Hematopoietic multipotent progenitor cell treated with erythropoietin and hydrocortisone succinate and interleukin-3 and kit ligand, for 17 days (in vitro differentiated cells): ENCODE measurements around the gene SLC16A7.

Source experiments
- DNase-seq: peaks from one replicate; pipeline ENCODE4 v3.0.0-alpha.2; 2015; ENCODE audit warnings: low spot score

Gene SLC16A7

GRCh38 chr12:59624732-59625460, 29.1 kb downstream of the SLC16A7 start:
- DNase-seq, result no peak

DNA sequence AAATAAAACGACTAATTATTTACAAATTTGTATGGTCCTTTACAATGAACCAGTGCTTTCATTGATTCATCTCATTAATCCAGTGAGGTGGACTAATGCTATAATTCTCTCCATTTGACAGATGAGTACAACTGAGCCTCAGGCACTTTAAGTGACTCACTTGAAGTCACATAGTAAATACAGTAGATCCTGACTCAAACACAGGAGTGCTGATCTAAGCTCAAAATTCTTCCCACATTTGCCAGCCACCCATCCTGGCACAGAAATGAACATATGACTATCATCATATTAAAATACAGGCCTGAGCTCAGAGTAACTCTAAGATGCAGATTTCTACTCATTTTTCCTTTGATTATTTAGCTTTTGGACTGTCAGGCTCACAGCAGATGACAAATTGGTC, 30.6 kb downstream of the SLC16A7 start:
- no peak for DNase-seq

- no peak for DNase-seq
Measured at GRCh38 chr12:59627582-59627981, 31.8 kb downstream of the SLC16A7 start.

GRCh38 chr12:59629890-59630289, 34.1 kb downstream of the SLC16A7 start:
- DNase-seq, result no peak

- no peak for DNase-seq
Measured at GRCh38 chr12:59632408-59632807, 36.6 kb downstream of the SLC16A7 start.

- DNase-seq, result no peak
Measured at GRCh38 chr12:59634254-59634653, 38.4 kb downstream of the SLC16A7 start.

- DNase-seq, result no peak
Measured at GRCh38 chr12:59636945-59637691, 41.3 kb downstream of the SLC16A7 start.

DNA sequence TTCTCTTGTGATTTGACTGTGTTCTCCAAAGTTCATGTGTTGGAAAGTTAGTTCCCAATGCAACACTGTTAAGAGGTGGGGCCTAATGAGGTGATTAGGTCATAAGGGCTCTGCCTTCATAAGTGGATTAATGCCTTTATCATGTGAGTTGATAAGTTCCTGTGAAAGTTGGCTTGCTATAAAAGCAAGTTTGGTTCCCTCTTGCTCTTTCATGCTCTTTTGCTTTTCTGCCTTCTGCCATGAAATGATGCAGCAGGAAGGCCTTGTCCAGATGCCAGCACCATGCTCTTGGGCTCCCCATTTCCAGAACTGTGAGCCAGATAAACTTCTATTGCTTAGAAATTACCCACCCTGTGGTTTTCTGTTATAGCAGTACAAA, 41.9 kb downstream of the SLC16A7 start:
- no peak for DNase-seq

DNA sequence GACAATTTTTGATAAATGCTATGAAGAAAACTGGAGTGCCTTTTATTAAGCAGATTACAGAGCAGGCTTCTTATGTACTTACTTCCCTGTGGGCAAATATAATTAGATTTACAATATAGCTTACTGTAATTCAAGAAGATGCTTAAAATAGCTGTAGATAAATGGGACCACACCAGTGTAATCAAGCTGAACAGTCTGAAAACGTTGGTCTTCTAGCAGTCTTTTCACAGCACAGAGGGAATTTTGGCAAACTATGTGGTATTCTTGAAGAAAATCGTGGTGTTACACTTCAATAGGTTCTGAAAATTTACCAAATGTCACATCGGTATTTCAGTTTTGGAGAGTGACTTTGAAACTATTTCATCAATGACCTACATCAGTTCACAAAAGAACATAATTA, 47.7 kb downstream of the SLC16A7 start:
- no peak for DNase-seq

- no peak for DNase-seq
Measured at GRCh38 chr12:59645242-59645641, 49.4 kb downstream of the SLC16A7 start.

- no peak for DNase-seq
Measured at GRCh38 chr12:59646636-59647035, 50.8 kb downstream of the SLC16A7 start.

DNA sequence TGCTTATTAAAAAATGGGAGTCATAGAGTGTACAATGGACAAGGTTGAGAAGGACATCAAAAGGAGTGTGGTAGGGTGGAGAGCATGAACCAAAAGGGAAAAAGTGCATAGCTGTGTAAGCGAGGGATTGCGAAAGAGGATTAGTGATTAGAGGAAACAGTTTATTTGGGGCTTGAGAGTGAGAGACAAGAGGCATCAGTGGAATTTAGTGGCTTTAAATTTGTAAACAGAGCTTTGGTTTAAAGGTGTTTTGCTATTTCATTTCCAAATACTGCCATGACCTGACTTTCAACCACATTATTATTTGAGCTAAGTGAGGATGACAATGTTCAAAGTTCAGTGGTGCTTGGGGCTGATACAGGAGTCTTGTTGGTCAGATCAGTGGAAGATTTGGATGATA, 53.4 kb downstream of the SLC16A7 start:
- no peak for DNase-seq

DNA sequence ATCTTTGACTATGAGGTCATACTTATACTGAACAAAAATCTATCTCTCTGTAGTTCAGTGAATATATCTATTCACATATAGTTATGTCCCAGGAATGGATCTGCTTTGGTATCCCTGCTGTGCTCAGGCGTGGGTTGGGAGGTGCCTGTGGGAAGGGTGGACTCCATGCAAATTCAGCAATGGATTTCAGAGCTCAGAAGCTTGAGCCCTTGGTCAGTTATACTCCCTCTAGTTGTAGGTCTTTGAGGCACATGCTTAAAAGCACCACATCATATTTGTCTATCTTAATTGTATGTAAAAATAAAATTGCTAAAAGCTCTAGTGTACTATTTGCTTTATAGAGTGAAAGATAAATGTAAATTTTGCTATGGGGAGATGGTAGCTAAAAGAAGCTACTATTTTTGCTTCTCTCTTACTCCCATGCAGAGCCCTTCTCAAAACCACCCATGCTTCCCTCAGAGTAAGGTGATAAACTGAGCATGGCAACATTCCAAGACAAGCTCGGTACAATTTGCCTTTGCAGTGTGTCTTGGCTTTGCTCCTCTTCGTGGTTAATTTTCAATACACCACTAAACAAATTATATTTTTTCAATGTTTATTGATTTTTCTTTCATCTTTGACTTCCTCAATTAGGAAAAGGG, 54.9 kb downstream of the SLC16A7 start:
- no peak for DNase-seq

DNA sequence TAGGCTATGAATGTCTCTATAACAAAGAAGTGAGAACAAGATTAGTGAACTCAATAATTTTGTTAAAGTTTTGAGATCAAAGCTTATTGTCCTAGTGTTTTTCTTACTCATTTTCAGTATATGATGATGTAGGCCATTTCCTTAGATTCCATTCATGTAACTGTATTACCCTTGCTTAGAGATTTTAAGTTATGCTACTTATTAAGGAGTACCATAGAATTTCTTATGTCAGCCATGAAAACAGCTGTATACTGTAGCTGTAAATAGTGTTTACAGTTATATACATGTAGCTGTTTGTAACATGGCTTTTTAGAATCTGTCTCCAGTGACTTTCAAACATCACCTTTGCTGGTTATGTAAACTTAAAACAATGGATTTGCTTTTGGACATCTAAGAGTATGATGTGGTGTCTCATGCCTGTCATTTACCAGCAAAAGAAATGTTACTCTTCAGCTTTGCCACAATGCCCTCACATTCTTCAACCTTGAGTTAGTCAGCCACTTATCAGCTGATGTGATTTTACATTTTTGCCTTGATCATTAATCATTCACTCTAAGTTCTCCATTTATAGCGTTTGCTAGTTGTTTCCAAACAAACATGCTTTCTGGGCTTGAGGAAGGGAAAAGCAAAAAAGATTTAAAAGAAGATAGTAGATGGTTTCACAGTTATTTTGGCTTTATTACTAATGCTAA, 55.5 kb downstream of the SLC16A7 start:
- no peak for DNase-seq

- DNase-seq, result no peak
Measured at GRCh38 chr12:59652130-59652529, 56.3 kb downstream of the SLC16A7 start.

DNA sequence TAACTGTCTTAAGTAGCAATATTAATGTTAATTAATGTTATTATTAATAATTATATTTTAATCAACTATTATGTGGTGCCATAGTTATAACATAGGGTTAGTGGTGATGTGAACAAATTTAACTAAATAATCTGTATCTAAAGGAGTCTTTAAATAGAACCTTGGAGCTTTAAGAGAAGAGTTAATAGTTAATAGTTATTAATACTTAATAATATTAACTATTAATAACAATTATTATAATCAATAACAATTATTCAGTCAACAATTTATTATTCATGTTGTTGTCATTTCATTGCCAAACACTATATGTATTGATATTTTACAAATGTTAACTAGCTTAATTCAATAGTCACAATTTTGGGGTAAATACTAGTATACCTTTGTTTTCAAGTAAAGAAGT, 58.2 kb downstream of the SLC16A7 start:
- DNase-seq, result no peak

DNA sequence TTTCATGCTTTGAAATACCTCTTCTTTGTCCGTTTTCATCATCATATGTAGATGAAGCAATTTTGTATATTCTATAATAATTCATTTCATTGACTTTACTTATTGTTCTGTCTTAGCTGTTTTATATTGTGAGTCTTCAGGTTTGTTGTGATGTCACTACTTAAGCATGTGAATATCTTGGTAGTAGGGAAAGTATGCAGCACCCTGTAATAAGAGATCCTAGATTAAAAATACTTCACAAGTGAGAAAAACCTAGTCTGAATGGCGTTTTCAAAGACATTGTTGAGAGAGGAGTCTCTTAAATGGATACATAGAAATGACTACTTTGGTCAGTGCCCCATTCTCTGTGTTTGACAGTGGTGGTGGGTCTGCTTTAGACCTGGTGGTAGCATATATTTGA, 61.4 kb downstream of the SLC16A7 start:
- no peak for DNase-seq

- no peak for DNase-seq
Measured at GRCh38 chr12:59657711-59658110, 61.9 kb downstream of the SLC16A7 start.

DNA sequence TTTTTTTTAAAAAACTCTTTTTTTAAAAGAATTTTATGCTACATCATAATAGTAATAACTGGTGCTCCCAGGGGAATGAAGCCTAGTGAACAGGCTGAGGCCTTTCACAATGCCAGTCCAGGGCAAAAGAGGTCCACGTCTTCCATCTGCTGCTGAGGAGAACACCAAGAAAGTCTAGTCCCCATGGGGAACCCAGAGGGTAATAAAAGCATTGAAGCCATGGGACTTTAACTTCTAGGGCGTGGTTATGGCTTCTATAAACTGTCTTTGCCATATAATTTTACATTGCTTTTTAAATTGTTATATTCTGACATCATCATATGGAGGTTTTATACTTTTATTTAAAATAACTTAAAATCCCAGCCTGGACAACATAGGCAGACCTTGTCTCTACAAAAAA, 64.3 kb downstream of the SLC16A7 start:
- no peak for DNase-seq

DNA sequence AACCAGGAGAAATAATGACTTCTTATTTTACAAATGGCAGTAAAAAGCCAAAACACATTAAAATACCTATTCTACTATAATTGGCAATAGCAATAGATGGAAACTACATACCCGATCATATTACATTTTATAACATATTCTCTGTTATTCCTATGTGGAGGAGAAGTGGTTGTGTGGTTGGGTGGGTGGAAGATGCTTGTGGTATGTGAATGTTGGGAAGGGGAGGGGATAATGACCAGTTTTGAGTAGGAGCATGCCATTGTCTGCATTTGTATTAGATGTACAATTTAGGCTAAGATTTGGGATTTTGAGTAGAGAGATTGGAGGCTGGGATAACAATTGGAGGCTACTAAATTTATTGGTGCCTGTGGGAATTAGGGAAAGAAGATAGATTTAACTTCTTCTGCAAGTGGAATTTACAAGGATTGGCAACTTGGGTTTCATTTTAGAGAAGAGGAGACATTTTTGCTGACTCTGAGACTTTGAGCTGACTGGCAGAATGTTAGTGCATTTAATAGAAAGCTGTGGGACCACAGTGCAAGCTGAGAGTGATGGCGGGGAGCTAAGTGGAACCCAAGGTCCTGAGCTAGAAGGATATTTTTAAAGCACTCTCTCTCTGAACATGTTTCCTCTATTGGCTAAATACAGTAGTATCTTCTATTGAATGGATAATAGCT, 65.2 kb downstream of the SLC16A7 start:
- no peak for DNase-seq

GRCh38 chr12:59664495-59664894, 68.7 kb downstream of the SLC16A7 start:
- DNase-seq, result no peak

DNA sequence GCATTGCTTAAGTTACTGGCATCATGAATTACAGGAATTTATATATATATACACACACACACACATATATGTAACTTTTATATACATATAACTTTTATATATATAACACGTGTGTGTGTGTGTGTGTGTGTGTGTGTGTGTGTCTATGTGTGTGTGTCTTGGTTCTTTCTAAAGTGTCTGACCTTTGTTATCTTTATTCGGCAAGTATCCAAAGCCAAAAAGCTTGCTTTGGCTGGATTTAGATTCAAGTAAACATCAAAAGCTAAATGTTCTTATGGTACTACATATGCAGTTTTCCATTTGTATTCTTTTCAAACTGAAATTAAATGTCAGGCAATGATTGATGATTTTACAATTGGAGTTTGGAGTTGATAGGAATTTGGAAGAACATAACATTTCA, 69.9 kb downstream of the SLC16A7 start:
- DNase-seq, result no peak
